Stimulated activated CD4-positive, alpha-beta T cell treated with anti-CD3 and anti-CD28 coated beads, TNF-alpha, amount 100 ng/mL, for 24 hours (primary cell): ENCODE measurements around the gene CA5A.

Experiments used
- DNase-seq, 3 experiments: peaks; one replicate each; pipeline ENCODE4 v3.0.0-alpha.2; 2020; ENCODE audit warnings: low read depth in 3 of 3

Gene CA5A

DNA sequence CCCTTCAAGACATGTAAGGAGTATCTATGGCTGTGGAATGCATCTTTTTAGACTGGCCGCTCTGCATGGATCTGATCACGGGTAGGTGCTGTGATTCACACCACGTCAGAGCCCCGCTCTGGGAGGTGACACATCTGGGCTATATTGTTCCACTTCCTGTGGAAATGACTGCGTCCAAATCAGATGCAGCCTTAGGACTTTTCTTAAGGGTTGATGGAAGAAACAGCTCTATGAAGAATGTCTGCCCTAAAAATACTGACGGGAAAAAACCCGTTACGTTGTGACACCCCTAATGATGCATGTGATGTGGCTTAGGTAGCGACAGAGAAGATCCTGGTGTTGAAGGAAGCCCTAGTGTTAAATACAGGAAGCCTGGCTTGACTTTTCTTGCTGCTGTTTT lies 27.1 kb upstream of the CA5A start:
- DNase-seq, result peak; percentile 53 to 69 (median 61)

GRCh38 chr16:87961623-87962022 lies 25.3 kb upstream of the CA5A start:
- no peak for DNase-seq

- no peak for DNase-seq
These were observed 24.5 kb upstream of the CA5A start for GRCh38 chr16:87960852-87961251.

GRCh38 chr16:87960296-87960695 lies 24.0 kb upstream of the CA5A start:
- no peak for DNase-seq

DNA sequence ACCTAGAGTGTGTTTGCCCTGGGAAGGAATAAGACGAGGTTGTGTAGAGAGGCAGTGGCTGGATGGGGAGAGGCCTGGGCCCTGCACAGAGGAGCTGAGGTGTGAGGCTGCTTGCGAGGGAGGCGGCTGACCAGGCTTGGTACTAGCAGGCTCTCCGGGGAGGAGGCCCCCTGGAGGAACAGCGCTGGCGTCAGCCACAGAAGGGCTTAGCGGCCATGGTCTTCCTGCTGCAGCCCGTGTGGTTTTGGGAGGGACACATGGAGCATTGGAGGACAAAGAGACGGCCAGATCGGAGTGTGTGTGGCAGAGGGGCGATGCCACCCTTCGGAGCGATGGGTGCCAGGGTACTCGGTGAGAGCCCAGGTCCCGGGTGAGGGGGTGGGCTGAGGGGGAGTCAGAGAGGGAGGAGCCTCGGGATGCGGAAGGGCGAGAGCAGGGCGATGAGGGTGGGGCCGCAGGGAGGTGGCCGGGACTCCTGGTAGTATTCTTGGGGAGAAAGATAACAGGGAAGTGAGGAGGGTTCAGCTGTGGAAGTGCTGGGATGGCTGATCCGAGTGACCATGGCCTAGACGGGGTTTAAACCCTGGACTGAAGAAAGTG lies 23.2 kb upstream of the CA5A start:
- no peak for DNase-seq

DNA sequence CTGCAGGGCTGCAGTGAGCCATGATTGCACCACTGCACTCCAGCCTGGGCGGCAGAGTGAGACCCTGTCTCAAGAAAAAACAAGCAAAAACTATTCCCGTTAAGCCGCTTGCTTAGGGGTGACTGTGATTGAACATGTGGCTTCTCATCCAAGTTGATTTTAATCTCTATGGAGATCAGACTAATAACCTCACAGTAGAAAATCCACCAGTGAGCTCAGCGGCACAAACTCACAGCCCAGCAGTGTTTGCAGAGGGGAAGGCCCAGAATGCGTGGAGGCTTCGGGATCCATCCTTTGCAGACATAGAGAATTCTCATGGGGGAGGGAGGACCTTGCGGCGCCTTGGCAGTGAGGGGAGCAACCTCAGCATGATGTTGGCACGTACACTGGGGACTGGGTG lies 22.3 kb upstream of the CA5A start:
- DNase-seq, result no peak

GRCh38 chr16:87957296-87958094 lies 21.2 kb upstream of the CA5A start:
- no peak for DNase-seq

- DNase-seq, result peak; percentile 53 to 77 (median 61)
These were observed 20.3 kb upstream of the CA5A start for GRCh38 chr16:87956365-87957231.

DNA sequence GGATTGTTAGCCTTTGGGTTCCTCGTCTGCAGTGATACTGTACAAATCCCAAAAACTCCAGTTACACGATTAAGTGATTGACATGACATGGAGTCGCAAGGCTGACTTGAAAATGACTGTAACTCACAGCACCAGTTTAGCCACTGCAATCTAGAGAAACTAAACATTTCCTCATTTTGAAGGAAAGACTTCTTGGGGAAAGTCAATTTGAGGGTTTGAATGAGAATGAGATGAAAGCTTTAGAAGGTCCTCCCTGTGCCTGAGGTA lies 19.7 kb upstream of the CA5A start:
- DNase-seq, result no peak

GRCh38 chr16:87955302-87956097 lies 19.2 kb upstream of the CA5A start:
- no peak for DNase-seq

- DNase-seq, result no peak
These were observed 18.5 kb upstream of the CA5A start for GRCh38 chr16:87954826-87955225.

GRCh38 chr16:87954361-87954760 lies 18.0 kb upstream of the CA5A start:
- DNase-seq, result no peak

GRCh38 chr16:87953308-87954215 lies 17.2 kb upstream of the CA5A start:
- no peak for DNase-seq

DNA sequence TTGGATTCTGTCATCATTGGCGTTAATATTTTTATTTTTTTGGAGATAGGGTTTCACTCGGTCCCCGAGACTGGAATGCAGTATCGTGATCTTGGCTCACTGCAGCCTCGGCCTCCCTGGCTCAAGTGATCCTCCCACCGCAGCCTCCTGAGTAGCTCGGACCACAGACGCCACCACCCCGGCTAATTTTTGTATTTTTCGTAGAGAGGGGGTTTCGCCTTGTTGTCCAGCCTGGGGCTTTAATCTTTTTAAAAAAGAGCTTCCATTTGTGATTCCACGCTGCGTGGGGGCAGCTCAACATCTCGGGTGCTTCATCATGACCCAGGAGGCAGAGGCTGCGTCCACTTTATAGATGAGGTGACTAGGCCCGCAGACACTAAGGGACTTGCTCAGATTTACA lies 16.4 kb upstream of the CA5A start:
- DNase-seq, result no peak

GRCh38 chr16:87951552-87952538 lies 15.5 kb upstream of the CA5A start:
- no peak for DNase-seq

GRCh38 chr16:87950765-87951551 lies 14.6 kb upstream of the CA5A start, which contains the start of gene BANP:
Gene BANP, plus strand, starts transcription at chr16:87951434. Its CDS starts 23,682 bp downstream, at chr16:87975116.
- peak; percentile 88 to 96 (median 95) for DNase-seq

DNA sequence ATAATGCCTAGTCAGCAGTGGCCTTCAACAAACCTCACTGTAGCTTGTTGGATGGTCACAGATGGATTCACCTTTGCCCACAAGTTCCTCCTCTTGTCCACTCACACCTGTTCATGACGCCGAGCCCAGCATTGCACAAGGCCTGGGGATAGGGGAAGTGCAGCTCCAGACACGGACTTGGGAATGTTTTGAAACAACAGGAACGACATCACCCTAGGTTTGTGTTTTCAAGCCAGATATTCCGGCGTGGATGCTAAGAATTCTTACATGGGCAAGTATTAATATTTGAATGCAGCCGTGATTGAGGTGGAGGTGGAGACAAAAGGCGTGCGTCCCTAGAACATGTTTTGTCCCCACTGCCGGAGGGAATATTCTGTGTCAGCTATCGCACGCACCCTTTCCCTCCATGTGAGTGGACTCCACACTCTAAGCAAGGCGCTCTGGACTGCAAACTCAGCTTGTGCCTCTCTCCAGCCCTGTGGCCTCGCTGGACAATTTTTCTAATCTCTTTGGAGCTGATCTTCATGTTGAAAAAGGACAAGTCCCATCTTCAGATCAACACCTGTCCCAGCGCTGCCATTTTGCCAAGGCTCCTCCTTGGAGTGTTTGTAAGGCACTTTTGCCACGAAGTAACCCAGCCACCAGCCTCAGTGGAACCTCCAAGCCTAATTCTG lies 12.9 kb upstream of the CA5A start:
- no peak for DNase-seq

DNA sequence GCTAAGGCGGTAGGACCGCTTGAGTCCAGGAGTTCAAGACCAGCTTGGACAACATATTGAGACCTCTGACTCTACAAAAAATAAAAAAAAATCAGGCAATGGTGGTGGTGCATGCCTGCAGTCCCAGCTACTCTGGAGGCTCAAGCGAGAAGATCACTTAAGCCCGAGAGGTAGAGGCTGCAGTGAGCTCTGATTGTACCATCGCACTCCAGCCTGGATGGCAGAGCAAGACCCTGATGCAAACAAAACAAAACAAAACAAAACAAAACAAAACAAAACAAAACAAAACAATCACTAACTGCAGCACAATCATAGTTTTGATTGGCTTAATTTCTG lies 12.4 kb upstream of the CA5A start:
- DNase-seq, result no peak
